GM18861 (cell line): ENCODE results near the gene PPP1R13B.

Source experiments
- ATAC-seq: cut with Tn5 transposase; IDR thresholded peaks from one replicate; pipeline ENCODE4 v1.9.1; 2021; ENCODE audit not compliant: unreplicated experiment

PPP1R13B gene

DNA sequence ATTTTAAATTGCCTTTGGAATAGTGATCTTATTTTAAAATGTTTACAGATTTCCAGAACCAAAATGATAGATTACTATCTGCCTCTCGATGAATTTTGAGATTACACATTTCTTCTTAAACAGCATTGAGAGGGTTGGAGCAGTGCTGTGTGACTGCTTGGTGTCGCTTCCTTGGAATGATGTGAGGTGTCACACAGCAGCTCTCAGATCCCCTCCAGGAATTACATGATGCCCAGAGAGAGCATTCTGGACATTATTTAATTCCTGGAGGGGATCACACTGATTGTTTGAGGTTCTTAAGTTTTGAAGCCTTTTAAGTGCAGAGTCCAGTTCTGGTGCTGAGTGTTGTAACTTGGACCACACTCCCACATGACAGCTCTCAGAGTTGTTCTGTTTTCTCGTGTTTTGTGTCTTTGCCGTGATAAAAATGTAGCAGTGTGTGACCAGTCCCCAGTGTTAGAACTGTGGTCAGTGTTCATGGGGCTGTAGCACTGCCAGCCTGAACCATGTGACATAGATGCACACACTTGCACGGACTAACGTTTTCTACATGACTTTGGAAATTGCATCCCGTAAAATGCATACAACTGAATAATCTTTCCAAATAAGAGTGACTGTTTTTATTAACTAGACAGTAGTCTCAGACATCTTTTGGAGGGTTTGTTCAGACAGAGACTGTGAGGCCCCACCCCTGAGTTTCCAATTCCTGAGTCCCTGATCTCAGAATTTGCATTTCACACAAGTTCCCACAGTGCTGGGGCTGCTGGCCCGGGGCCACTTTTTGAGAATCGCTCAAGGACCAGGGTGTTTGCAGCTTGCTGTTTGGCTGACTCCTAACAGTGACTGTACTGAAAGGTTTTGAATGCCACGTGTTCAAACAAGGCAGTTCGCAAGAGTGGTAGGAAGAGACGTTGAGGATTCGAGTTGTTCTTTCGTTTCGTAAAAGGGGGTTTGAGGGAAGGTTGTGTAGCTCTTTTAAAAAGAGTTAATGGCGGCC lies 158.2 kb downstream of the PPP1R13B start:
- ATAC-seq: peak; percentile 33

GRCh38 chr14:103688441-103688840 lies 158.9 kb downstream of the PPP1R13B start:
- no peak for ATAC-seq

- no peak for ATAC-seq
Observed at GRCh38 chr14:103687712-103688111, 159.7 kb downstream of the PPP1R13B start.

- ATAC-seq: no peak
Observed at GRCh38 chr14:103686831-103687485, 160.4 kb downstream of the PPP1R13B start.

DNA sequence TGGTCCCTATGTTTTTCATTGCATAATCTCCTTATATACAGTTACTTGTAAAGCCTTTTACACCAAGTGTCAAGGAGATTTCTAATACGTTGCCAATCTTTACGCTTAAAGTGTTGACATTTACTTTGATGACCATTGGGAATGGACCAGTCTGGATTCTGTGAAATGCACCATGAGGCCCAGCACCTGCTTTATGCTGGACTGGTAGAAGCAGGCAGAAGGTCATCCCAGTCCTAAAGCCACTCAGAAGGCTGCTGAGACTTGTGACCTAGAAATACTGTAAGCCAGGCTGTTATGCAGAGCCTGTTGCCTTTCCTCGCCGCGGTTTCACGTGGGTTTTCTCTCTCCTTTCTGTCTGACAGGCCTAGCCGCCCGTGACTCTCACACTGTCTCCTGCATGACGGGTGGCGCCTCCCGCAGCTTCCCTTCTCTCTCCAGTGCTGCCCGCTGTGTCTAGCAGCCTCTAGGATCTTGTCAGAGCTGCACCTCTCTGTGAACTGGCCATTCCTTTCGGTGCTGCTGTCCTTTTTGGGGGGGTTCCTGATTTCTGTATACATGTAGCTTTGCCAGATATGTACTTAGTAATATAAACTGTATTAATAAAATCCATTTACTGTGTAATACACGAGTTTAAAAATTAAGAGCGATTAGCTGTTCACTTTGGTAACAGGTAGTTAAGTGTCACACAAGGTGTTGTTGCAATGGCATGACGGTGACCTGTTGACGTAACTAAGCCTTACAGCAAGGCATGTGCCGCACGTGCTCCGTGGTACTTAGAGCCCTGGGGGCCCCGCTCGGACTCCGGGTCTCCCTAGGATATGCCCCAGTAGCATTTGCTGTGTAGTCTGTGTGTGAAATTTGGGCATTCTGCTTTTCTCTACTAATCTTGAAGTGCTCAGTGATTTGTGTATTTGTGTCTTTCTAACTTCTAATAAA lies 161.8 kb downstream of the PPP1R13B start:
- ATAC-seq: no peak

- ATAC-seq: no peak
Observed at GRCh38 chr14:103684871-103685270, 162.5 kb downstream of the PPP1R13B start.

DNA sequence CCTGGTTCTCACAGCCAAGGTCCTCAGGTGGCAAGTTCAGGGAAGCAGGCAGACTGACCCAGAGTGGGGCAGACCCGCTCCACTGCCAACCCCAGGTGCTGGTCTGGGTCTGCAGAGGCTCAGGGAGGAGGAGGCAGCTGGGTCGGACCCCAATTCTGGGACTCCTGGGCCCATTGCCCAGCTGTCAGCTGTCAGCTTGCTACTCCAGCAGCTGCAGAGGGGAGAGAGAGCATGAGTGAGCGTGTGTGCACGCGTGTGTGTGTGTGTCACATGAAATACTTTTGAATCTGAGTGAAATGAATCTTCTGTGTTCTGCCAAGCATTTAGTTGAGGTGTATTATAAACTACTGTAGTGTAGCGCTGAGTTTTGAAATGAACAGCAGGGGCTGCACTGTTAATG lies 162.9 kb downstream of the PPP1R13B start:
- no peak for ATAC-seq
